NCI-H2171 treated with DMSO at 0.1 percent for 48 hours (cell line): Measurements from ENCODE around the gene VAMP7.
A peak's percentile ranks its signal among the peaks of the same experiment; 100 is the strongest.
"Not testable (repeated sequence)": the region's sequence is repeated elsewhere in the genome, so short reads cannot be mapped to it uniquely, and the experiment has no call there.

ENCODE experiments used
- DNase-seq: peaks from one replicate; lab custom pipeline; 2025; lab: John Stamatoyannopoulos, UW

The VAMP7 gene, protein sequence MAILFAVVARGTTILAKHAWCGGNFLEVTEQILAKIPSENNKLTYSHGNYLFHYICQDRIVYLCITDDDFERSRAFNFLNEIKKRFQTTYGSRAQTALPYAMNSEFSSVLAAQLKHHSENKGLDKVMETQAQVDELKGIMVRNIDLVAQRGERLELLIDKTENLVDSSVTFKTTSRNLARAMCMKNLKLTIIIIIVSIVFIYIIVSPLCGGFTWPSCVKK

DNA sequence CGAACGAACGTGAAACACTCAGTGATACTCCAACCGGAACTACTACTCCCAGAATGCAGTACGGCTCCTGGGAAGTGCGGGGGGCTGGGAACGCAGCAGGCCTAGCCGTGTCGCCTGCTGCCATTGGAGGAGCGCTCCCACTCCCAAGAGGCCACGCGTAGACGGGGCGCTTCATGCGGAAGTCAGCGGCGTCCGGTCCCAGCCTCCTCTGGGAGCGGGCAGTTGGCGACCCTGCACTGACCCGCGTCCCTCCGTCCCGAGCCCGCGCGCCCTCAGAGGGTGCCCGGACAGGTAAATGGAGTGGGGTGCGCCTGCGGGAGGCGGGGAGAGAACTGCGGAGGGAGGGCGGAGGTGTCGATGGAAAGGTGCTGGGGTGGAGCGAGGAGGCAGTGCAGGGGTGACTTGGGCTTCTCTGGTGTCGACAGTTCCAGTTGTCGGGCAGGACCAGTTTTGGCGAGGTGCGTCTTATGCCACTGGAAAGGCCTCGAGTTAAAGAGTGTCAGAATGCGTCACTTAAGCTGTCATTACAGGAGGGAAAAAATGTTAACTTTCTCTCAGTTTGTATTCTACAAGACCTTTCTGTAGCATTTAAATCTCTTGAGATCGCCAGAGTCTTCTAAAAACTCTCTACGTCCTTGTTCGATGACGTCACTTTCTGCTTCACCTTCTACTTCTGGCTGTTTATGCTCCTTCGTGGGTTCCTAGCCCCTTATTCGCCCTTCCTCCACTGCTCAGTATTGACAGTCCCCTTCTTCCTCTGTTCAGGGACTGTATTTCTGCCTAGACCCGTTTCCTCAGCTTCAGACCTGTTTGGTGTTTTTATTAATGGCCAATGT lies at the start of gene VAMP7:
VAMP7 (plus strand) TSS at position 188 of the 836 bp plus-strand sequence. CDS start 8,122 bp downstream, outside the sequence.
- peak; percentile 84 for DNase-seq

DNA sequence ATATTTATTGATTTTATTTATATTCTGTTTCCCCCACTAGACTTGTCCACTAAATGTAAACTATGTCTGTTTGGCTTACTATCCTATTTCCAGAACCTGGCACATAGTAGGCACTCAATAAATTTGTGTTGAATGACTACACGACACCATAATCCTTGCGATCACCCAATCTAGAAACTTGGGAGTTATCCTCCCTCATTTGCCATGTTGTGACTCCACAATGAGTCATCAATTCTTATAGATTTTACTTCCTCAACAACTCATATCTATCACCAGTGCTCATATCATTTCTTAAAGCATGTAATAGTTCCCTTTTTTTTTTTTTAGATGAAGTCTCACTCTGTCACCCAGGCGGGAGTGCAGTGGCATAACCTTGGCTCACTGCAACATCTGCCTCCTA lies 39.9 kb upstream of the VAMP7 start:
- no peak for DNase-seq

DNA sequence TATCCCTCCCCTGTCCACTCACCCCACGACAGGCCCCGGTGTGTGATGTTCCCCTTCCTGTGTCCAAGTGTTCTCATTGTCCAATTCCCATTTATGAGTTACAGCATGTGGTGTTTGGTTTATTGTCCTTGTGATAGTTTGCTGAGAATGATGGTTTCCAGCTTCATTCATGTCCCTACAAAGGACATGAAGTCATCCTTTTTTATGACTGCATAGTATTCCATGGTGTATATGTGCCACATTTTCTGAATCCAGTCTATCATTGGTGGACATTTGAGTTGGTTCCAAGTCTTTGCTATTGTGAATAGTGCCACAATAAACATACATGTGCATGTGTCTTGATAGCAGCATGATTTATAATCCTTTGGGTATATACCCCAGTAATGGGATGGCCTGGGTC lies 29.4 kb upstream of the VAMP7 start:
- not testable (repeated sequence) for DNase-seq

DNA sequence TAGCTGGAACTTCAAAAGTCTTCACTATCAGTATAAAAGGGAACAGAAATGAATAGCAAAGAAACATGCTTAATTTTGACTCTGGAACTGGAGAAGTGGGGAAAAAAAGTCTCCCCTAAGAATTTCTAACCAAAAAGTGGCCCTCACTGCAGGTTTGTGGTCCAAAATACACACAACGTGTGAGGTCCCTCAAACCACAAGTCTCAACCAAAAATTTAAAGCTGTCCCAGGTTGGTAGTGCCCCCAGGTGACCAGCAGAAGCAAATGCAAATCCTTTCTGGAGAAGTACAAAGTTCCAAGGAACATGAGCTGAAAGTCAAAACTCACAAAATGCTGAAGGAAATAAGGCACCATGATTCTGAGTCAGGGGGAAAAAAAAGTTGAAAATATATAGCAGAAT lies 23.6 kb upstream of the VAMP7 start:
- DNase-seq: no peak

DNA sequence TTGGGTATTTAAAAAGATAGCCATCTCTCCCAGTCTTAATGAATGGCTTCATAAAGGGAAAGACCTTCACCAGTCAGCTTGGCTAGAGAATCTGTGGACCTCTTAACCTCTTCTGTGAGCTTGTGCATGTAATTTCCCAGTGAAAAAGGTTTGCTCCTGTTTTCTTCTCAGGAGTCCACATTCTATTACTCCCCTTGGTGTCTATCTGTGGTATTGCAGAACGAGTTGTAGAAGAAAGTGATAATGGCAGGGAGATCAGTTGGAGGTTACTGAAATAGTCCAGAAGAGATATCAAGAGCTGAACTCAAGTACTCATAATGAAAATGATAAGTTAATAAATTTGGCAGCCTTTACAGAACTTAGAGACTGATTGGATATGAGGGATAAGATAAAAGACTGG lies 16.5 kb upstream of the VAMP7 start:
- DNase-seq: peak; percentile 1

DNA sequence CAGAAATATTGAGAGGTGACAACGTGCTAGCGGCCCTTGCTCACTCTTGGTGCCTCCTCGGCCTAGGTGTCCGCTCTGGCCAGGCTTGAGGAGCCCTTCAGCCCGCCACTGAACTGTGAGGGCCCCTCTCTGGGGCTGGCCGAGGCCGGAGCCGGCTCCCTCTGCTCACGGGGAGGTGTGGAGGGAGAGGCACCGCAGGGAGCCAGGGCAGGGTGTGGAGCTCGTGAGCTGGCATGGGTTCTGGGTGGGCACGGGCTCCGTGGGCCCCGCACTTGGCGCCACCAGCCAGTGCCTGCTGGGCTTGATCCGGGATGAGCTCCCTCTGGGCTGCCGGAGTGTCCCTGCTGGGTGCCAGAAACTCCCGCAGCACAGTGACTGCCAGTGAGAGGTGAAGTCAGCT lies 16.0 kb upstream of the VAMP7 start:
- DNase-seq: no peak

DNA sequence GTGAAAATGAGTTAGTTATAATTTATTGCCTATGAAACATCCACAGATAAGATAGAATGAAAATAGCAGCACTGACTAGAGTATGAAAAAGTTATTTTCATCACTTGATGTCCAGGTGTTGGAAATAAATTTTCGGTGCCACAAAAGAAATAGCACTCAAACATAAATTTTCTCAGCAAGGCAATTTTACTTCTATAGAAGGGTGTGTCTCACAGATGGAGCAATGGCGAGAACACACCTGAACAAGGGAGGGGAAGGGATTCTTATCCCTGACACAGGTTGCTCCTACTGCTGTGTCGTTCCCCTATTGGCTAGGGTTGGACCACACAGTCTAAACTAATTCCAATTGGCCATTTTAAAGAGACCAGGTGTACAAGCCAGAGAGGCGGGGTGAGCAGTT lies 13.3 kb upstream of the VAMP7 start:
- DNase-seq: no peak

DNA sequence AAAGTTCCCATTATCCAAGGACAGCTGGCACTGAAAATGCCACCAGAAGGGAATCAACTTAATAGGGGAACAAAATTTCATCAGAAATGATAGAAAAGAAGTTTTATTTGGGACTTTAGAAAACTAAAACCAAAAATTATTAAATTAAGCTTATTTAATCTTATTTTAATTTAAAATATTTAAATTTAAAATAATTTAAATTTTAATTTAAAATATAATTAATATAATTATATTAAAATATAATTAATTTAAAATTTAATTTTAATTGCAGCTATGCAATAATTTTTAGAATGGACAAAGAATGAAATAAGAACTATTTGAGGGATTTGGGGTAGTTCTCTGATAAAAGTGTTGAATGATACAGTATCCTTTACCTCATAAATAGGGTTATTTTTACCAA lies 10.2 kb upstream of the VAMP7 start:
- DNase-seq: no peak

DNA sequence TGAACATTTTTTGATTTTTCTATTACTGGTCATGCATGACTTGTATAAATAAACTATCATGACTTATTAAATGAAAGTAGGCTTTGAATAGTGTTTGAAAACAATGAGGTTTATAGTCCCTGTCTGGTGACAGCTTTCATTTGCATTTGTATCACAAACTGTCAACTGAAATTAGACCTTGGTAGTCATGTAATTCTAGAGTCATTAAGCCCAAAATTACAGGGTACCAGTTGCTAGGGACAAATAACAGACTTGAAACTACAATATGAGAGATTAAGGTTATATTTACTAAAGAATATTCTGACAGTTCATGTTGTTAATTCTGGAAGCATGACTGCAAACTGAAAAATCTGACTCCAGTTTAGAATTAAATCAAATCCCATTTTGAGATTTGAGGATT lies 9.2 kb upstream of the VAMP7 start:
- DNase-seq: no peak

DNA sequence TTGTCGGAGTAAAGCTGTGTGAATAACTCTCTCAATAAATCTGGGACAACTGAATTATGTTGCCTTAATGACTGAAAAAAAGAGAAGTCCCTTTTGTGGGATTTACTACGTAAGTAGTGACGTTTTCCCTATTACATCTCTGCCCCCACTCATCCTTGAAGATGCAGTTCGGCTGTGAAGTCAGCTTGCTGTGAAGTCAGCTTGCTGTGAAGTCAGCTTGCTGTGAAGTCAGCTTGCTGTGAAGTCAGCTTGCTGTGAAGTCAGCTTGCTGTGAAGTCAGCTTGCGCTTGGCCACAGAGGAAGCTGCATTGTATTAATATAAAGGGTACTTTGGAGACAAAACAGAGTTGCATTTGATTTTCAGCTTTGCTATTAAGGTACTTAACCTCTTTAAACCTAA lies 8.0 kb upstream of the VAMP7 start:
- DNase-seq: no peak

DNA sequence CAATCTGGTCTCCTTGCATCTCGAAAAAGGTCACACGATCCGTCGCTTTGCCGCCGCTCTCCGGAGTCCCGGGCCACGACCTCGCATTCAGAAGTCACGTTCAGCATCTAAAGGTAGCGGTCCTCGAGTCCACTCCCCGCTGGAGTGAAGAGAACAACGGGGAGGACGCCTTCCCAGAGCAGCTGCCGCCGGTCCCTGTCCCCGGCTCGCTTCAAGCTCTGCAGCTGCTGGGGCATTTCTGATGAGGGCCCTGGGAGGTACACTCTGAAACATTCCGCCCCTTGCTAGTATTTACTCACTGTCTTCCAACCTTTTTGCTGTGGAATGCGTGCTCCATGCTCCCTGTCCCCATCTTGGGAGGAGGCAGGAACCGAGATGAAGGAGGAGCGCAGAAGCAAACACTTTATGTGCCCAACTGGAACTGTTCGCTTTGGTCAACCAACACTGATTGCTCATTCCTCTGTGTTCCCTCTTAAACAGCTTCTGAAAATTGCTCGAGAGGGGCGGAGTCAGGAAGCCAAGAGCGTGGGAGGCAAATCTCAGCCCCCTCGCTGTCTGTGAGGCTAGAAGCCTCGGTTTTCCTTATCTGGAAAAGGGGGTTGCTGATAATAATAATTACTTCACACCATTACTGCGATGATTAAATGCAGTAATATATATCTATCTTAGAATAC lies 6.4 kb upstream of the VAMP7 start:
- no peak for DNase-seq

DNA sequence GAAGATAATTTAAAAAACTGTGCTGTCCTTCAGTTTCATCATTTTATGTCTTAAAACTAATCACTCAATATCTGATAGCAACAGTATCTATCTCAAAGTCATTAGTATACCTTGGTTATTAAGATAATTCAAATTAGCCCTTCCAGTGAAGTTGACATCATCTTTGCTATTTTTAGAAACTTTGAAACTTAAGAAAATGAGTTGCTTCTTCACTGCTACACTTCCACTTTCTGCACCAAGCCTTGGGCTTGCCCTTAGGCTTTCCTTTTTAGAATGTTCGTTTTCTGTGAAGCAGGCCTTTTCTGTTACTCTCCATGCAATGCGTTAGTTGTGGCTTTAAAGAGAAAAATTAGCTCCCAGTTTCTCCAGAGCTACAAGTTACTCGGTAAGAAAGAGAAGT lies 4.4 kb upstream of the VAMP7 start:
- no peak for DNase-seq

DNA sequence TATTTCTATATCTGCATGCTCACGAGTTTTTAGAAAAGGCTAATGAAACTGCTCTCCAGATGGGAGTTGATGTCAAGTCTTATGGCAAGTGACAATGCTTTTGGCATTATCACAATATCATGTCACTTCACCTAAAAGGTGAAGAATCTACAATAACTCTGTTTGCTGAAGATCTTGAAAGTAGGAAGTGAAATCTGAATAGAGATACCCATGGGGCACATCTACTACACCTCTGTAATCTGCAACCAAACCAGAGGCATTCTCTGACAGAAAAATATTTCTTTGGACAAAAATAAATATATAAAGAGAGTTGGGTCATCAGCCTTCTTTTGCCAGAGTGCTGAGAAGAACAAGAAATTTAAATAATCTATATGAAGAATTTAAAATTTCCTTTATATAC lies 3.9 kb upstream of the VAMP7 start:
- no peak for DNase-seq

DNA sequence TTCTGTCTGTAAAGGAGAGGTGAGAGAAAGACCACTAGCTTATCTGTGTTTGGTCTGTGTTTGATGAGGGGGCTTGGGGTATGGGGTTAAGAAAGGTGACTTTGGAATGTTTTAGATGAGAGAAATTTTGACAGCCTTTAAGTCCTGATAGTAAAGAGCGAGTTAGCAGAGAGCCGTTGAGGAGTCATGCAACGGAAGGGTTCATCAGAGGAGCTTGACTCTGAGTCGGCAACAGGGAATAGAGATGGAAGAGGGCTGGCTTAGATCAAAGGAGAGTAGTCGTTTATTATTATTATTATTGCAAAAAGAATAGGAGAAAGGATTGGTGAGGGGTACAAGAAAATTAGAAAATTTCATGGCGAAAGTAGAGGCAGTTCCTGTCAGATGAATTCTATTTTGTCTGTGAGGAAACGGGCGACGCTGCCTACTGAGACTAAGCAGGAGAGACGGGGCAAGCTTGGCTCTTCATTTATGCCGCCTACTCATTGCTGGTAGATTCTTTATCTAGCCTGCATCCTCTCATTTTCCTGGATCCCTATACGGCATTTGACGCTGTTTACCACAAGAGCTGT lies 473 bp upstream of the VAMP7 start:
- DNase-seq: no peak

DNA sequence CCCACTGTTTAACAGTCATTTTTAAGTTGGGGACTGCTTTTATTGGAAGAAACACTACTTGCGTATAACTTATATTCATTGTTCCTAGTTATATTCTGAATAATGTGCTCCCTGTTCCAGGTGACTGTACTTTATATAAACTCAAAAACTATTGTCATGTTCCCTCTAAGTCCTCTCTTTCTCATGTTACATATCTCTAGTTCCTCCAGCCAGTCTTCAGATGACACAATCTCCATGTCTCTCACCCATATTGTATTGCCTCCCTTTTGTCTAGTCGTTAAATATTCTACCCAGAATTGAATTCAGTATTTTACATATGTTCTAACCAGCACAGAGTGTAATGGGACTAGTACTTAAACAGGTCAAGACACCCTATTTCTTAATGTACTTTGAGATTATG lies 5.3 kb downstream of the VAMP7 start:
- no peak for DNase-seq

DNA sequence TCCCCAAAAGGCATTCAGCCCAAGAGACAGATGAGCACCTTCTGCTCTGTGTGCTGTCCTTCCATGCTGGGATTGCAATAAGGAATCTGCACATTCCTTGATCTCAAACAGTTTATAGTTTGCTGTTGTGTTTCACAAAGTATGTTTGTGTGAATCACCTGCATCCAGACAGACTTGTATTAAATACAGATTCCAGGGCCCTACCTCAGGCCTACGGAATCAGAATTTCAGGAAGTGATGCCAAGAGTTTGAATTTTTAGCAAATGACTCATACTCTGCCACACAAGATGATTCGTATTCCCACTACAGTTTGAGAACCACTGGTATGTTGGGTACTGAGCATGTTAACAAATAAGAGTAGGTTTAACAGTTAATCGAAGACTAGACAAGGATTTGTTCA lies 7.0 kb downstream of the VAMP7 start:
- DNase-seq: no peak

DNA sequence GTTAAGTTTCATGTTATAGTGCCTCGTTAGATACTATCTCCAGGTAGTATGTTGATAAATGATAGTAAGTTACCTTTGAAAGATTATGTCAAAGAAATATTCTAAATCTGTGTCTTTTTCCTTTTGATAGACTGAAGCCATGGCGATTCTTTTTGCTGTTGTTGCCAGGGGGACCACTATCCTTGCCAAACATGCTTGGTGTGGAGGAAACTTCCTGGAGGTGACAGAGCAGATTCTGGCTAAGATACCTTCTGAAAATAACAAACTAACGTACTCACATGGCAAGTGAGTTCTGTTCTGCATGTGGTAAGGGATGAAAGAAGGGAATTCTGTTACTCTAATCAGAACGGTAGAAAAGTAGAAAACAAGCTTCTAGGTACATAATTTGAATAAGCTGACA lies 8.2 kb downstream of the VAMP7 start:
- DNase-seq: no peak

DNA sequence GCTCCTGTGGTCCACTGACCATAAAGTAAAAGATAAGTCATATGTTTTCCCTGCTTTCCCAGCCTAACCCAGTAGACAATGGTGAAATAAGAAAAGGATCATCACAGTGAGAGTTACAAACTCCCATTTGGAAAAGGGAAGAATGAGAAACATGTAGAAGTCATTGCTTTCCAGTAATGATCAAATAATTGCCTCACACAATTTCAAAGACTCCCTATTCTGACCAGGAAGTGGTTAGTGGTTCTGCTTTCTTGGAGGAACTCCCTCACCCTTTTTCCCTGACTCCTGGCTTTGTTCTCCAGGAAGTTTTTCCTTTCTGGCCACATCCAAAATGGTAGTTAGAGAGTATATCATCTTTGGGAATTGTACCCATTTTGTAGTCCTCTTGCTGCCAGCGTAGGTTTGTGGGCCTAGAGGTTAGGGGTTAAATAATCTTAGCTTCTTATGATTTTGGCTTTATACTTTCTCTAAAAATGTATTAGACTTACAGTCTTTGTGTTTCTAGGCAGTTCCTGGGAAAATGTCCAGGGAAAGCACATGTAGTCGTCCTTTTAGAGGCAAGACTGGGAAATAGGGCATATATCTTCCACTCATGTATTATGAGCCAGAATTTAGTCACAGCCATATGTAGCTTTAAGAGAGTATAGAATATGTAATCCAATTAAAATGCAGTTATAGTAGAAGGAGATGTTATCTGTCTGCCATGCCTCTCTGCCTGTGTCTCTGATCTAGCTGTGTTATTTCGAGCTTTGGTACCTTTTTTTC lies 10.5 kb downstream of the VAMP7 start:
- DNase-seq: no peak

DNA sequence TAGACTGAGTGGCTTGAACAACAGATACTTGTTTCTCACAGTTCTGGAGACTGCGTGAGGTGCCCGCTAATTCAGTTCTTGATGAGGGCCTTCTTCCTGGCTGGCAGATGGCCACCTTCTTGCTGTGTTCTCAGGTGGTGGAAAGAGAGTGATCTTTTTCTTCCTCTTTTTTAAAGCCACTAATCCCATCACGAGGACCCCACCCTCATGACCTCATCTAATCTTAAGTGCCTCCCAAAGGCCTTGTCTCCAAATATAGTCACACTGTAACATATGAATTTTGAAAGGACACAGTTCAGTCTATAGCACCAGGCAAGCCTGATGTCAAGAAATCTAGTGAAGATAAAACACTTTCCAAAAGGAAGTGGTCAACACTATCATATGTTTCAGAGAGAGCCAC lies 12.4 kb downstream of the VAMP7 start:
- no peak for DNase-seq

DNA sequence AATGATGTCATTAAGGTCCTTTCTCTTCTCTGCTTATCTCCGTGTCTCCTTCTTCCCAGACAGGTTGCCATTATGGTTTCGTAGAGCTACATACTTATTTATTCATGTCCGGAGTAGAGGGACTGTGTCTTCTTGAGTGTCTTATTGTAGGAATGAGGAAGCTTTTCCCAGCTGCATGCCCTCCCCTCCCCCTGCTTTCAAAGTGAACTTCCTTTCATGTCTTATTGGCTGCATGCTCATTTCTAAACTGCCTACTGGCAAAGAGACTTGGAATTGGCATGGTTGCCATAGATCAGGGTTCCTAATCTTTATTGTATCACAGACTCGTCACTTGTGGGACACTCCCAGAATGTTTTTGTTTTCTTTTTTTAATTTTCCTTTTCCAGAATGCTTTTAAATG lies 15.4 kb downstream of the VAMP7 start:
- DNase-seq: no peak

DNA sequence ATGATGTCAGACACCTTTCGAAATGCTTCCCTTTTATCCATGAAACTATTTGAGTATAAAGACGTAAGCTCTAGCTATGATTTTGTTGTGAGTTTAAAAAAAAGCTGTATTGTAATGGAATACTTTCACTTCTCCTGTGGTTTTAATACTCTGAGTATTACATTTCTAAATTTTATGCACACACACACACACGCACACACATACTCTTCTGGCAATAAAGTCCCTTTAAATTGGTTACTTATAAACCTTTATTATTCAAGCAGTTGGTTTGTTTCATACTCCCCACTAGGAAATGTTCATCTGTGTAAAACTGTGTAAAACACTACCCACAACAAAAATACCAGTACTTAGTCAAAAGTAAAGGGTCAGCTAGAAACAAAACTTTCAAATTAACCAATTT lies 18.2 kb downstream of the VAMP7 start:
- no peak for DNase-seq

DNA sequence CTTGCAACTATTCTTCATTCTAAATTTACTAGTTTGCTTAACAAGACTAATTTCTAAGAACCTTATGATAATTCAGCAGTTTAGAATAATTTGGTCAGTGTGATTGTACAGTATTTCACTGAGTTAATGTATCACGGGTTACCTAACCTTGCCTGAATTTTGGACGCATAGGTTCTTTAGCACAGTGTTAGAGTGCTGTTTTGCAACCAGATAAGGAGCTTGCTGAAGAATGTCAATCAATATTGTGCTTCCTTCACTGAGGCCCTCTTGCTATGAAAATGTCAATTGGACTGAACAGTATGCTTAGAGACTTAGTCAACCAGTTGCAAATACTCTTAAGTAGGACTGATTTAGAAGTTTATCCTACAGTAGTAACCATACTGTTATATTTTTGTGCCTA lies 19.6 kb downstream of the VAMP7 start:
- DNase-seq: no peak
